ENCODE data around the gene ATP6V0B. TPM values are rescaled to one million over a fixed set of nuclear protein-coding genes. Genes with fewer than 3 reads are reported as not detected.
A peak's percentile ranks its signal among the peaks of the same experiment; 100 is the strongest.

ATP6V0B gene
- total and polyA plus RNA-seq, 9 of the 15 experiments (the other 6 are each of a cell fraction or from before 2014, with no cell fraction given): 137 to 328 (median 220) TPM

- BruUV-seq (replicated peaks): no TSS peak
- peaks cover 3% of the 10 kb centered on the region; the same call in 1 of the 3 replicates for H3K36me3 ChIP-seq (ENCODE audit: control insufficient read depth, insufficient read depth, low read length)
- no peak overlapping the region for H3K27ac ChIP-seq (ENCODE audit: extremely low read depth, low read depth, low read length)
- ChIA-PET POLR2A (interaction anchor here (2.6 kb wide), 1 partner anchor 27 kb away, joined by 17 read pairs; no protein-coding TSS in a partner anchor), CTCF (ENCODE audit: low intra/inter-chr PET ratio) (interaction anchor here (0.7 kb wide), 1 partner anchor 286 kb away, joined by 4 read pairs; no protein-coding TSS in a partner anchor)
- 75% methylated on average over 12 of the region's 12 CpGs for WGBS (ENCODE audit: insufficient coverage, low coverage, missing lambda C conversion rate)
- H3K9ac ChIP-seq (ENCODE audit: insufficient read depth in 1 of 2, low read depth in 2 of 2, low read length in 2 of 2): no peak overlapping the region; a peak in 1 of 4 replicates
- no peak for TF ChIP-seq ZNF224 (CRISPR knock-in tag; IDR thresholded peaks at IDR 0.05)
- TF ChIP-seq POLR2G (IDR thresholded peaks at IDR 0.05; ENCODE audit: low read depth, low read length): 0 out of 2 replicates have a peak, but pooled peaks have one; percentile 34
- no peak for TF ChIP-seq KAT8 (IDR thresholded peaks at IDR 0.05; ENCODE audit: low read depth)
- no peak for TF ChIP-seq RBM17 (IDR thresholded peaks at IDR 0.05; ENCODE audit: borderline replicate concordance, low read depth, low read length)
- no peak overlapping the region for H3K4me3 ChIP-seq
- H3K9me3 ChIP-seq (replicated peaks; ENCODE audit: control insufficient read depth, insufficient read depth, low read depth, low read length): no peaks in the 10 kb centered on the region
- no peaks in the 10 kb centered on the region for H3K27me3 ChIP-seq (ENCODE audit: control insufficient read depth in 2 of 2, insufficient read depth in 2 of 2, low read length in 2 of 2)
- H3K4me2 ChIP-seq (ENCODE audit: insufficient read depth, low read length): no peak overlapping the region
- peaks cover 0 to 27% of the 10 kb centered on the region in 2 experiments; a peak in 2 of 5 replicates for H3K4me1 ChIP-seq (replicated peaks in 1 of 2; ENCODE audit: control insufficient read depth in 2 of 2, insufficient read depth in 2 of 2, low read length in 2 of 2)
- FAIRE-seq (no peak), ATAC-seq (no peak), DNase-seq (ENCODE audit: extremely low read depth in 1 of 4, low spot score in 3 of 4) (no peak)
- no peaks in the 10 kb centered on the region; the same call in 1 of the 2 replicates for H4K20me1 ChIP-seq (replicated peaks; ENCODE audit: control insufficient read depth, insufficient read depth, low read length)
- intact Hi-C loops (cut with micrococcal nuclease) (no loop called here), in situ Hi-C loops (cut with MboI) (loop anchor here (5.0 kb wide), 1 partner anchor 34 kb away; no protein-coding TSS in a partner anchor)
- no peaks in the 10 kb centered on the region for H3K9me1 ChIP-seq (ENCODE audit: control insufficient read depth, insufficient read depth, low read length)
- no peak overlapping the region for H2AFZ ChIP-seq (ENCODE audit: low read depth, low read length)
- H3K79me2 ChIP-seq (ENCODE audit: control insufficient read depth, insufficient read depth, low read length): no peaks in the 10 kb centered on the region
Observed at GRCh38 chr1:44008259-44008658, 33.5 kb downstream of the ATP6V0B start.

DNA sequence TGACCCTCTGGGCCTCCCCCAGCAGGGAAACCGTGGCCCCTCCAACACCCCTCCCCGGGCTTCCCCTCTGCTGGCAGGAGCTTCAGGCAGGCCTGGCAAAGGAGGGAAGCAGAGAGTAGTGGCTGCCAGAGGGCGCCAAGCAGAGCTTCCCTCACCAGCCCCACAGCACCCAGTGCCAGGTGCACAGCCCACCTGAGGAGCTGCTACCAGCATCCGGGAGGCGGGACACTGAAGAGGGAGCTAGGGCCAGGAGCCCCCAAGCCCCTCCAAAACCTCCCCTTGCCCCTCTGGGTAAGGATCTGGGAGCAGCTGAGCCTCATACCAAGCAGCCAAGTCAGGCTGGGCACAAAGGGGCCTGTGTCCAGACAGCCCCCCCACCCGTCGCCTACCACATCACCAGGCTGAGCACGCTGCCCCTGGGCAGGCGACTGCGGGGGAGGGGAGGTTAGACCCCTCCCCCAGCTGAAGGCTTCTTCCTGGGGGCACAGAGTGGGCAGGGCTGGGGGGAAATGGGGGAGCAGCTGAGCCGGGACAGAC lies 36.2 kb downstream of the ATP6V0B start:
- POLR2A ChIA-PET: interaction anchor here (0.6 to 1.4 kb wide), 10 partner anchors 9 to 711 kb away, joined by 3 to 7 read pairs (median 3); no protein-coding TSS in a partner anchor
- intact Hi-C loops (cut with micrococcal nuclease): no loop called here
- no peak overlapping the region for H2AFZ ChIP-seq (ENCODE audit: low read depth, low read length)
- H3K27ac ChIP-seq (ENCODE audit: extremely low read depth, low read depth, low read length): no peak overlapping the region
- DNase-seq (ENCODE audit: extremely low read depth in 1 of 4, low spot score in 3 of 4) (no peak), FAIRE-seq (no peak), ATAC-seq (no peak)
- peak overlapping the region in 1 of 2 experiments; percentile 60; a peak in 2 of 4 replicates for H3K9ac ChIP-seq (ENCODE audit: insufficient read depth in 1 of 2, low read depth in 2 of 2, low read length in 2 of 2)
- no peak overlapping the region for H3K4me2 ChIP-seq (ENCODE audit: insufficient read depth, low read length)
- no peaks in the 10 kb centered on the region for H3K27me3 ChIP-seq (ENCODE audit: control insufficient read depth in 2 of 2, insufficient read depth in 2 of 2, low read length in 2 of 2)
- no peak overlapping the region for H3K4me3 ChIP-seq
- 82% methylated on average over 10 of the region's 11 CpGs for WGBS (ENCODE audit: insufficient coverage, low coverage, missing lambda C conversion rate)
- H3K4me1 ChIP-seq (replicated peaks in 1 of 2; ENCODE audit: control insufficient read depth in 2 of 2, insufficient read depth in 2 of 2, low read length in 2 of 2): peaks cover 6 to 36% of the 10 kb centered on the region in 2 experiments; a peak in 4 of 5 replicates
- no peak for TF ChIP-seq ZNF75A (CRISPR knock-in tag; IDR thresholded peaks at IDR 0.05)
- TF ChIP-seq ZNF583 (CRISPR knock-in tag; IDR thresholded peaks at IDR 0.05): no peak
- no peak for TF ChIP-seq NFIC (IDR thresholded peaks at IDR 0.05)
- no peak for TF ChIP-seq SAFB2 (IDR thresholded peaks at IDR 0.05; ENCODE audit: borderline replicate concordance, low read depth, low read length, severe bottlenecking)
- no peak for TF ChIP-seq NCOR1 (IDR thresholded peaks at IDR 0.05)
- no peak for TF ChIP-seq ZBTB9 (CRISPR knock-in tag; IDR thresholded peaks at IDR 0.05)
- 0 out of 2 replicates have a peak, but pooled peaks have one; percentile 26 for TF ChIP-seq POLR2G (IDR thresholded peaks at IDR 0.05; ENCODE audit: low read depth, low read length)
- no TSS peak for BruUV-seq (replicated peaks)
- no peaks in the 10 kb centered on the region for H3K36me3 ChIP-seq (ENCODE audit: control insufficient read depth, insufficient read depth, low read length)
- in situ Hi-C loops (cut with MboI): no loop called here
- CTCF ChIA-PET (ENCODE audit: low intra/inter-chr PET ratio): no interaction called here
- no peaks in the 10 kb centered on the region for H3K79me2 ChIP-seq (ENCODE audit: control insufficient read depth, insufficient read depth, low read length)
- no peaks in the 10 kb centered on the region for H3K9me1 ChIP-seq (ENCODE audit: control insufficient read depth, insufficient read depth, low read length)
- H4K20me1 ChIP-seq (replicated peaks; ENCODE audit: control insufficient read depth, insufficient read depth, low read length): no peaks in the 10 kb centered on the region; the same call in 1 of the 2 replicates
- no peaks in the 10 kb centered on the region for H3K9me3 ChIP-seq (replicated peaks; ENCODE audit: control insufficient read depth, insufficient read depth, low read depth, low read length)

Data from K562 (cell line).